Keratinocyte (primary cell): ENCODE results near the gene FIGNL1. TPM values are rescaled to one million over a fixed set of nuclear protein-coding genes. Genes with fewer than 3 reads are reported as not detected.

ENCODE experiments used
- DNase-seq: peaks from one replicate; pipeline ENCODE4 v3.0.0-alpha.2; 2011; ENCODE audit warnings: low read depth, missing footprints, low spot score
- FAIRE-seq: peaks from 2 replicates; lab custom pipeline; 2011; peaks lifted over from hg19 to GRCh38; lab: Jason Lieb, UNC
- H2AFZ ChIP-seq: 2 replicates; pipeline ENCODE4 v1.6.0; 2012; ENCODE audit warnings: low read length, control low read depth, inconsistent platforms; ENCODE audit not compliant: control insufficient read depth
- H3K27ac ChIP-seq: 2 replicates; pipeline ENCODE4 v1.5.1; 2011; ENCODE audit warnings: low read length; ENCODE audit not compliant: control insufficient read depth, insufficient read depth
- H3K27me3 ChIP-seq: 3 replicates; pipeline ENCODE4 v1.6.0; 2011; ENCODE audit warnings: low read length; ENCODE audit not compliant: control insufficient read depth, insufficient read depth; ENCODE audit errors: extremely low read depth
- H3K36me3 ChIP-seq, 2 experiments: 2 replicates in 1 of 2; 3 replicates in 1 of 2; pipeline ENCODE4 v1.5.1; 2011; ENCODE audit warnings: low read length in 2 of 2, mild to moderate bottlenecking in 1 of 2; ENCODE audit not compliant: control insufficient read depth in 2 of 2, insufficient read depth in 2 of 2; ENCODE audit errors: extremely low read depth in 1 of 2
- H3K4me1 ChIP-seq: 3 replicates; pipeline ENCODE4 v1.5.1; 2011; ENCODE audit warnings: low read length; ENCODE audit not compliant: control insufficient read depth, insufficient read depth; ENCODE audit errors: extremely low read depth
- H3K4me2 ChIP-seq: 3 replicates; pipeline ENCODE4 v1.6.0; 2011; ENCODE audit warnings: low read depth, low read length; ENCODE audit not compliant: control insufficient read depth, insufficient read depth; ENCODE audit errors: extremely low read depth
- H3K4me3 ChIP-seq, 3 experiments: fragments of 200-600 bp in 1 of 3; sonication (generic) in 1 of 3; 2 replicates in 2 of 3; 3 replicates in 1 of 3; pipeline ENCODE4 v1.5.1; 2011 to 2016; ENCODE audit warnings: low read length in 3 of 3, mild to moderate bottlenecking in 3 of 3, control low read depth in 2 of 3, inconsistent platforms in 1 of 3, low read depth in 1 of 3, mixed read lengths in 1 of 3, mixed run types in 1 of 3, moderate library complexity in 1 of 3; ENCODE audit not compliant: control insufficient read depth in 2 of 3, insufficient read depth in 2 of 3; ENCODE audit errors: extremely low read depth in 1 of 3
- H3K79me2 ChIP-seq: 2 replicates; pipeline ENCODE4 v1.6.0; 2012; ENCODE audit warnings: low read length; ENCODE audit not compliant: control insufficient read depth, insufficient read depth
- H3K9ac ChIP-seq: 3 replicates; pipeline ENCODE4 v1.6.0; 2011; ENCODE audit warnings: low read length; ENCODE audit not compliant: control insufficient read depth, insufficient read depth; ENCODE audit errors: extremely low read depth
- H3K9me1 ChIP-seq: 3 replicates; pipeline ENCODE4 v1.6.0; 2011; ENCODE audit warnings: low read length; ENCODE audit not compliant: control insufficient read depth, insufficient read depth; ENCODE audit errors: extremely low read depth
- H3K9me3 ChIP-seq: 2 replicates; pipeline ENCODE4 v1.5.1; 2012; ENCODE audit warnings: low read depth, low read length; ENCODE audit not compliant: control insufficient read depth
- H4K20me1 ChIP-seq: 3 replicates; pipeline ENCODE4 v1.6.0; 2011; ENCODE audit warnings: low read length; ENCODE audit not compliant: control insufficient read depth, insufficient read depth; ENCODE audit errors: extremely low read depth
- CTCF ChIP-seq, 3 experiments: IDR thresholded peaks in 1 of 3; conservative IDR thresholded peaks in 1 of 3; optimal IDR thresholded peaks in 1 of 3; 2 replicates in 2 of 3; 3 replicates in 1 of 3; pipeline versions ENCODE3 to v1.5.1; 2011; ENCODE audit warnings: low read length in 3 of 3, mild to moderate bottlenecking in 3 of 3, moderate library complexity in 2 of 3, control low read depth in 1 of 3, inconsistent platforms in 1 of 3; ENCODE audit not compliant: insufficient read depth in 2 of 3; ENCODE audit errors: extremely low read depth in 1 of 3
- EZH2 ChIP-seq: IDR thresholded peaks from one replicate; pipeline ENCODE4 v1.6.1; 2012; ENCODE audit warnings: inconsistent platforms, mild to moderate bottlenecking, low read length, moderate library complexity
- dilution Hi-C: fragments of 300-500 bp; cut with MboI; formaldehyde crosslinking; loops from one replicate; pipeline ENCODE4 v1.7.0; 2020; ENCODE audit warnings: low sequenced_read_pairs; ENCODE audit not compliant: extremely low pct_ligation_motif_present
- polyA plus RNA-seq, 5 experiments: library from polyadenylated mRNA; depleted of rRNA in 3 of 5; stranded (reverse) in 3 of 5; stranded (forward) in 1 of 5; unstranded in 1 of 5; fragments of >200 nt; gene quantifications; 1 replicate in 1 of 5; 2 replicates in 3 of 5; 3 replicates in 1 of 5; pipeline versions ENCODE4 v1.2.1 to v1.2.3, GENCODE V29; 2011 to 2012; ENCODE audit warnings: missing spikeins in 2 of 5, low read depth in 1 of 5, low replicate concordance in 1 of 5

FIGNL1 gene
- polyA plus RNA-seq, 1 donor (not counting 4 experiments of a cell fraction or from before 2014, with no cell fraction given), result 12.7 TPM

GRCh38 chr7:50454968-50455367 is 4.8 kb upstream of the FIGNL1 start:
- peaks cover 3% of the 10 kb centered on the region for H3K27me3 ChIP-seq
- H3K9me1 ChIP-seq, result no peaks in the 10 kb centered on the region
- H3K27ac ChIP-seq, result no peak overlapping the region
- no peak overlapping the region for H3K4me3 ChIP-seq
- H4K20me1 ChIP-seq, result no peaks in the 10 kb centered on the region
- no peaks in the 10 kb centered on the region for H3K9me3 ChIP-seq
- TF ChIP-seq EZH2, result no peak
- no peak for TF ChIP-seq CTCF (optimal IDR thresholded peaks at IDR 0.05 in 1 of 3, IDR thresholded peaks at IDR 0.05 in 1 of 3, conservative IDR thresholded peaks at IDR 0.05 in 1 of 3; ENCODE audit: extremely low read depth in 1 of 3, insufficient read depth in 2 of 3, low read length in 3 of 3)
- peaks cover 5% of the 10 kb centered on the region for H3K4me1 ChIP-seq
- DNase-seq (no peak), FAIRE-seq (no peak)
- H3K4me2 ChIP-seq, result no peak overlapping the region
- dilution Hi-C loops, result no loop called here
- no peak overlapping the region for H3K9ac ChIP-seq
- no peak overlapping the region for H2AFZ ChIP-seq
- H3K36me3 ChIP-seq, result no peaks in the 10 kb centered on the region
- peaks cover 1% of the 10 kb centered on the region for H3K79me2 ChIP-seq

- TF ChIP-seq EZH2 (no peak), CTCF (optimal IDR thresholded peaks at IDR 0.05 in 1 of 3, IDR thresholded peaks at IDR 0.05 in 1 of 3, conservative IDR thresholded peaks at IDR 0.05 in 1 of 3; ENCODE audit: extremely low read depth in 1 of 3, insufficient read depth in 2 of 3, low read length in 3 of 3) (no peak)
- Histone ChIP-seq H2AFZ (peak overlapping the region; percentile 92), H3K27me3 (no peaks in the 10 kb centered on the region), H3K4me1 (peaks cover 27% of the 10 kb centered on the region), H3K9me3 (no peaks in the 10 kb centered on the region), H3K79me2 (peaks cover 3% of the 10 kb centered on the region), H3K27ac (peak overlapping the region; percentile 71), H3K9ac (peak overlapping the region; percentile 80), H4K20me1 (no peaks in the 10 kb centered on the region), H3K9me1 (no peaks in the 10 kb centered on the region), H3K4me2 (peak overlapping the region; percentile 78), H3K36me3 (peaks cover 0 to 7% of the 10 kb centered on the region in 2 experiments), H3K4me3 (peak overlapping the region; percentile 75 to 77 (median 76))
- DNase-seq, result no peak
- dilution Hi-C loops, result no loop called here
- no peak for FAIRE-seq
Measured at GRCh38 chr7:50450590-50451032, 461 bp upstream of the FIGNL1 start.
